Naive thymus-derived CD8-positive, alpha-beta T cell (primary cell): ENCODE results near the gene RAMACL. TPM values are rescaled to one million over a fixed set of nuclear protein-coding genes. Genes with fewer than 3 reads are reported as not detected.

Experiments used
- ATAC-seq, 2 donors: fragments of 150-1000 bp; cut with Tn5 transposase in 1 of 2; sonication (Bioruptor Pico), chemical (Tn5 transposase) in 1 of 2; 1 replicate in 1 of 2; 2 replicates in 1 of 2; pipeline ENCODE4 v1.10.0; 2021; ENCODE audit warnings: mild to moderate bottlenecking in 2 of 2, moderate library complexity in 2 of 2
- POLR2A ChIA-PET: fragments of 350-600 bp; sonication (Branson Sonifier 250); formaldehyde crosslinking; loops from one replicate; lab custom pipeline; 2021; ENCODE audit warnings: antibody characterized with exemption; lab: Charles Lee
- DNase-seq, 10 donors: peaks; one replicate each; pipeline versions ENCODE4 v3.0.0 to v3.0.0-alpha.2; 2020 to 2022
- H3K27ac Mint-ChIP-seq, 10 donors: one replicate each; pipeline ENCODE4 v1.8.0; 2020 to 2022; ENCODE audit warnings: mild to moderate bottlenecking in 10 of 10, mixed read lengths in 10 of 10, moderate library complexity in 4 of 10, inconsistent platforms in 1 of 10
- H3K27me3 Mint-ChIP-seq, 5 donors: one replicate each; pipeline ENCODE4 v1.8.0; 2021 to 2022; ENCODE audit warnings: mixed read lengths in 5 of 5
- H3K36me3 Mint-ChIP-seq, 3 donors: one replicate each; pipeline ENCODE4 v1.8.0; 2020 to 2022; ENCODE audit warnings: mixed read lengths in 3 of 3, mild to moderate bottlenecking in 2 of 3, inconsistent platforms in 1 of 3
- H3K4me1 Mint-ChIP-seq, 4 donors: one replicate each; pipeline ENCODE4 v1.8.0; 2021 to 2022; ENCODE audit warnings: mixed read lengths in 4 of 4
- H3K4me3 Mint-ChIP-seq, 10 donors: one replicate each; pipeline ENCODE4 v1.8.0; 2020 to 2022; ENCODE audit warnings: mild to moderate bottlenecking in 10 of 10, mixed read lengths in 10 of 10, moderate library complexity in 6 of 10, inconsistent platforms in 1 of 10
- H3K9me3 Mint-ChIP-seq, 9 donors: one replicate each; pipeline ENCODE4 v1.8.0; 2020 to 2022; ENCODE audit warnings: mixed read lengths in 9 of 9, mild to moderate bottlenecking in 3 of 9, inconsistent platforms in 1 of 9, moderate library complexity in 1 of 9
- polyA plus RNA-seq, 3 donors: library from polyadenylated mRNA; unstranded; fragments of 300-500 nt; fragmentation: Illumina TruSeq; gene quantifications; one replicate each; pipeline ENCODE4 v1.2.3, GENCODE V29; 2021
- total RNA-seq, 8 experiments: library from RNA in 2 of 8; stranded (reverse) in 2 of 8; gene quantifications; one replicate each; pipeline ENCODE4 v1.2.3 and lab custom pipeline; 2021 to 2026

Gene RAMACL
- total and polyA plus RNA-seq, 5 experiments from 2014 or later = 0.11 to 0.42 (median 0.33) TPM

DNA sequence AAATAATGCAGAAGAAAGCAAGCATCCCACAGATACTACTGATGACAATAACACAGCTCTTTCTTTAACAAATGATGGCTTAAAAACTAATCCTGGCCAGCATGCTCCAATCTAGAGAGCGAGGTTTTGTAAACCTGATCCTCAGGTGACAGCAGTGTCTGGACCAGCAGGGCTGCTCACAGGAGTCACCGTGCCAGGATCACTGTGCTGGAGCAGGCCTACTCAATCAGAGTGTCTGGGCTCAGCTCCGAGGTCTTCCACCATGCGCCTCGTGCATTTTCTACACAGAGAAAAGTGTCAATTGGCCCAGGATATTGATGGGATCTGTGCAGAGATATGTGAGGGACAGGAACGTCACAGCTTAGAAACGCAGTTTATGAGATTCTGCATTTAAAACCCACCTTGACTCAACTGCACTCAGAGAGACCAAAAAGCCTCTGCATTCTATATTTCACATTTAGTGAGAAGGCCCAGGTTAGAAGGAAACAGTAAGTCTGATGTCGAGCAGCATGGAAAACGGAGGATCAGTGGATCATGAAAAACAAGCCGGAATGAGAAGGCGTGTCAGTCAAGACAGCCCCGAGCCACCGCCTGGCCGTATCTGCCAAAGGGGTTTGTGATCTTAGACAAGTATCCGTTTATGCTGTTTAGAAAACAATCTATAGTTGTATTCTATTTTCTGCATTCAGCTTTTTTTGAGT lies 7.8 kb downstream of the RAMACL start:
- DNase-seq (no peak), ATAC-seq (no peak)
- Mint-ChIP-seq H3K4me1 (no peaks in the 10 kb centered on the region), H3K27ac (no peak overlapping the region), H3K9me3 (peaks cover 0 to 25% (median 13%) of the 10 kb centered on the region in 9 donors), H3K4me3 (no peak overlapping the region), H3K27me3 (no peaks in the 10 kb centered on the region), H3K36me3 (peaks cover 0 to 19% (median 10%) of the 10 kb centered on the region in 3 donors)
- POLR2A ChIA-PET = no interaction called here

DNA sequence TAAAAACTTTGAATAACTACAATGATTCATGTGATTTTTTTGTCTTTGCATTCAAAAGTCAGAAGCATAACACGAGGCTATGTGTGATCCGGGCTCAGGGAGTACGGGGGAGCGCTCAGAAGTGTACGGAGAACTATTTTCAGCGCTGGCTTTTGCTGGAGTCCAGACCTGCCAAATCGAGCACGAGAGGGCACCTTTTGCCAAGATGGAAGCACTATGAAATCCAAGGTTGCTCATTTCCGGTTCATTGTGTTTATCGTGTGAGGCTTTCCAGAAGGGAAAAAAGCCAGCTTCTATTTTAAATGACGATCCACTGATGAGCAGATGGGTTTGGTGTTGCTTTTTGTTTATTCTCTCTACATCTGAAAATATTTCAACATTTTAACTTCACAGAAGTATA lies 11.3 kb downstream of the RAMACL start:
- POLR2A ChIA-PET = no interaction called here
- Mint-ChIP-seq H3K4me3 (no peak overlapping the region), H3K36me3 (peaks cover 0 to 19% (median 10%) of the 10 kb centered on the region in 3 donors), H3K27me3 (peaks cover 0 to 3% (median 0%) of the 10 kb centered on the region in 5 donors), H3K27ac (no peak overlapping the region), H3K4me1 (no peaks in the 10 kb centered on the region), H3K9me3 (peaks cover 0 to 25% (median 13%) of the 10 kb centered on the region in 9 donors)
- DNase-seq = no peak
- ATAC-seq = no peak

DNA sequence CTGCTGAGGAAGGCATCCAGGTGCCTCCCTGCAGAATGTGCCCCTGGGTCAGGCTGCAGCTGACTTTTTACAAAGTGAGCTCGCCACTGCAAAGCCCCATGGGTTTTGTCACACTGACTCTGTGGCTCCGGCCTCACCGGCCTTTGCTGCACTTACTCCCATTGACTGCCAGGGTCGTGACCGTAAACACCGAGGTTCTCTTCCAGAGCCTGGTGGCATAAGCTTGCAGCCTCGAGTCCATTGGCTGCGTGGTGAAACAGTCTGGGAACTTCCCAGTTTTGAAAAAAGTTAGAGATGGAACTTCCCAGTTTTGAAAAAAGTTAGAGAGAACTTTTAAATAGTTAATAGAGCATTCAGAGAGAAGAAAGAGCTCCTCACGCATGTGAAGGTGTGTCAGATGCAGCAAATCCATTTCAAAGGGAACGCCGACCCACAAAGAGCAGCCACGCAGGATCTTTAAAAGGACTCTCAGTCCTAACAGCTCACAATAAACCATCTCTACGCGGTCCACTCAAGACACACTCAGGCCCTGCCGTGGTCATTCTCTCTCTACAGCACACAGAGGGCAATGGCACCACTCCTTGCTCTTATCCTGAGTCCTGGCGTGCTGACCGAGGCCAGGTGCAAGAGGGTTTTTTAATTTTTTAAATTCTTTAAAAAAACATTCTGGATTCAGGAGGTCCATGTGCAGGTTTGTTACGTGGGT lies 12.8 kb downstream of the RAMACL start:
- H3K36me3 Mint-ChIP-seq = peaks cover 0 to 19% (median 10%) of the 10 kb centered on the region in 3 donors
- H3K4me3 Mint-ChIP-seq = no peak overlapping the region
- no peak for DNase-seq
- POLR2A ChIA-PET = no interaction called here
- no peaks in the 10 kb centered on the region for H3K4me1 Mint-ChIP-seq
- peaks cover 0 to 25% (median 13%) of the 10 kb centered on the region in 9 donors for H3K9me3 Mint-ChIP-seq
- peaks cover 0 to 3% (median 0%) of the 10 kb centered on the region in 5 donors for H3K27me3 Mint-ChIP-seq
- no peak for ATAC-seq
- no peak overlapping the region for H3K27ac Mint-ChIP-seq

DNA sequence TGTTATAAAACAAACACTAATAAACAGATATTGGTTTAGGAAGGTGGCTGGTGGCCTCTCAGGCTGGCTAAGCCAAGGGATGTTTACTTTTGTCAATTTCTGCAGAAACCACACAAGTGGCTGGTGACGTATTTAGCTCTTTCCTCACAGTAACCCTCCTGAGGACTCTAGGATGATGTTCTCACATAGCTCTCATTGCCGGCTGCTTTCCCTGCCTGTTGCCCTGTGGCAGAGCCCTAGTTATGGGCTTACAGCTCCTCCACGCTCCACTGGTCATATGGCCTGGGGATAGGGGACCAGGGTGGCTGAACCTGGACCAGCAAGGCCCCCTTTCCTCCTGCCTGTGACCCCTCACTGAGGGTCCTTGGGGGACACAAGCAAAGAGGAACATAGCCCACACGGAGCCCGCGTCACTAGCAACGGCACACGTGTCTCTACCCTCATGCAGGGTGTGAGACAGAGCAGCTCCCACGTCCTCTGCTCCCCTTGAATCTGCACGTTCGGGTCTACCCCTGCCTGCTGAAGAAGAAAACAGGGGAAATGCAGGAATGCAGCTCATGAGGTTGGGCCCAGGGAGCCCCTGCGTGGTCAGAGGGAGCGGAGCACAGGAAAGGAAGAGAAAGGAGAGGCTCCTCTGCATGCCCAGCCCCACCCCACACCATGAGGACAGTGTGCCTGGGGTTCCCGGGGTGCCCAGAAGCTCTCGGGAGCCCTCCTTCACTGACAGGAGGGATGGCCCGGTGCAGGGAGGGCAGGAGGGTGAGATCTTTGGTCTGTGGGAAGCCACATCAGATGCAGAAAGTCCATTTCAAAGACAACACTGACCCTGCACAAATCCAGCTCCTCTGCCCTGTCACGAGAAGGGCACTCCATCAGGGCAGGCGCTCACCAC lies 13.9 kb downstream of the RAMACL start:
- Mint-ChIP-seq H3K27ac (peak overlapping the region in 1 of 10 donors; percentile 34), H3K9me3 (peaks cover 0 to 20% (median 13%) of the 10 kb centered on the region in 9 donors), H3K4me3 (no peak overlapping the region), H3K4me1 (no peaks in the 10 kb centered on the region), H3K27me3 (peaks cover 0 to 3% (median 0%) of the 10 kb centered on the region in 5 donors), H3K36me3 (peaks cover 0 to 13% (median 9%) of the 10 kb centered on the region in 3 donors)
- ATAC-seq (no peak), DNase-seq (no peak)
- POLR2A ChIA-PET = no interaction called here

DNA sequence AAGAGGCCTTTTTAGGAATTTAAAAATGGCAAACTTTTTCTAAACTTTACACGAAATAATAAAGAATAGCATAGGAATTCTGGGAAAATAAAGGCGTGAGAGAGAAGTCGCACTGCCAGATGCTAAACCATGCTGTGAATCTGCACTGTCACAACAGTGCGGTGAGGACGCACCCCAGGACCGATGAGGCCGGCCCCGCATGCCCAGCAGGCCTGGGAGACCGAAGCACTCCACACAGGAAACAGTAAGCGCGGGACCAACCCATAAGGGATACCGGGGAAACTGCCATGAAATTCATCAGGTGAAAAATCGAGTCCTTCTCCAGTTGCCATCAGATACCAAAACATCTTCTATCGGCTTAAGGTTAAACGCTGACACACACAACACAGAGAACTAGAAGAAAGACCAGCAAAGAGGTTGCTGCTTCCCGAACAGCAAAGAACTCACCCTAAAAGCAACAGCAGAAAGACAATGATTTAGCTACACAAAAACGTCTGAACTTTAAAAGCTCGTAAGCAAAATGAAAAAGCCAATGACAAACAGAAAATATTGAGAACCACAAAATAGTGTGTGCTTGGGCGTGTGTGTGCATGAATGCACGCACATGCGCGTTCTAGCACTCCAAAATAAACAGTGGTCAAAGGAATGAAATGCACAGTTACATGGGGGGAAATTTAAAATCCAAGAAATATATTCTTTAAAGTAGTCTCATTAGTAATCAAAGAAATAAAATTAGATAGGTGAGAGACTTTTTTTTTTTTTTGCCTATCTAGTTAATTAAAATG lies 15.4 kb downstream of the RAMACL start:
- DNase-seq (no peak), ATAC-seq (no peak)
- Mint-ChIP-seq H3K4me3 (no peak overlapping the region), H3K9me3 (peaks cover 0 to 12% (median 3%) of the 10 kb centered on the region in 9 donors), H3K27ac (no peak overlapping the region), H3K4me1 (no peaks in the 10 kb centered on the region), H3K36me3 (peaks cover 0 to 2% (median 0%) of the 10 kb centered on the region in 3 donors), H3K27me3 (peaks cover 0 to 3% (median 0%) of the 10 kb centered on the region in 5 donors)
- POLR2A ChIA-PET = no interaction called here

DNA sequence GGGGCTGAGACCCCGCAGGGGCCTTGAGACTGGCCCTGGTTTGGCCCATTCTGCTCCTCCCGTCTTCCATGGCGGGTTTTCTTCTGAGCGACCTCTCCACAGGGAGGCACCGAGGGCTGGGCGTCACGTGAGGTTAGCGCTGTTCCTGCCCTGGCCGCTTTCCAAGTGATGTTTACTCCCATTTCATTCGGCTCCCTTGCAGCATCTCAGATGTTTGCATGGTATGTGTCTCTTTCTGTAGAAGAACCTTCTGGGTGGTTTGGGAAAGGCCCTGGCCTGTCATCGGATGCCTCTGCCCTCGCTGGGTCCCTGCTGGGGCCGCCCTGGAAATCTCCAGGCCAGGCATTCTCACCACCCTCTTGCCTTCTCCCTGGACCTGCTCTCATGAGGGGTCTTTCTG lies 17.3 kb downstream of the RAMACL start:
- no peak overlapping the region for H3K27ac Mint-ChIP-seq
- DNase-seq = no peak
- no peak for ATAC-seq
- peaks cover 0 to 6% (median 0%) of the 10 kb centered on the region in 3 donors for H3K36me3 Mint-ChIP-seq
- POLR2A ChIA-PET = no interaction called here
- H3K4me1 Mint-ChIP-seq = no peaks in the 10 kb centered on the region
- H3K27me3 Mint-ChIP-seq = peaks cover 0 to 3% (median 0%) of the 10 kb centered on the region in 5 donors
- H3K4me3 Mint-ChIP-seq = no peak overlapping the region
- peaks cover 0 to 2% (median 0%) of the 10 kb centered on the region in 9 donors for H3K9me3 Mint-ChIP-seq

DNA sequence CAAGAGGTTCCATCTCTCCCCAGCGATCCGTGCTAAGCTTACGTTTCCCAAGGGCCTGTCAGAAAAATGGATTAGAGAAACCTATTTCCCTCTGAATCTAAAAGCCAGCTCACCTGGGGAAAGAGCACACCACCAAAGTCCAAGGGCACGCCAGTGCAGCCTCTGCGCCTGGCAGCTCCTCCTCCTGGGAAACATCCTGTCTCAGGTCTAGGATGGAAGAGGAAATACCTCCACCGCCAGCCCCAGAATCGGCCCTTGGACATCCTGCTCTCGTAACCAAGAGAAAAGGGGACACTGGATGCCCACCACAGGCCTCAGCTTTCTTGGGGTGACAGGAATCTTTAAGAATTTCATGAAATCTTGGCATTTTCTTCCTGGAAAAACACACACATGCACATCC lies 18.7 kb downstream of the RAMACL start:
- no peak for ATAC-seq
- no peak for DNase-seq

DNA sequence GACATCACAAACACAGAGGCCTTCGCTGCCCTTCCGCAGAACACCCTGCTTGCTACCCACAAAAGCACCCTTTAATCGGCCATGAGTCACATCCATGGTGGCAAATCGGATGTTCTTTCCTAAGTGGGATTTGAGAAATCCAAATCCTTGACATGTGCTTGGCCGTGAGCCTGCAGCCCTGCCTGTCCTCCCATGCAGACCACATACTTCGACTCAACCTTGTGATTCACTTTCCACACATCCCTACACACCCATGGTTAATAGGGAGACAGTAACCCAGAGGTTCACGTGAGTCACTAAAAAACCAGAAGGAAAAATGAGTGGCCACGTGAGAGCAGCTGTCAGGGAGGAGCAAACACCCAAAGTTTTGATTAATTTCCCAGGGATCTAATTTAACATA lies 19.4 kb downstream of the RAMACL start:
- peaks cover 0 to 2% (median 0%) of the 10 kb centered on the region in 5 donors for H3K27me3 Mint-ChIP-seq
- DNase-seq (no peak), ATAC-seq (no peak)
- peak overlapping the region in 1 of 10 donors; percentile 35 for H3K27ac Mint-ChIP-seq
- no peaks in the 10 kb centered on the region for H3K9me3 Mint-ChIP-seq
- no peaks in the 10 kb centered on the region for H3K4me1 Mint-ChIP-seq
- peaks cover 0 to 7% (median 0%) of the 10 kb centered on the region in 3 donors for H3K36me3 Mint-ChIP-seq
- no peak overlapping the region for H3K4me3 Mint-ChIP-seq
- POLR2A ChIA-PET = no interaction called here

More for the DNA sequence above, 18.7 kb downstream of the RAMACL start:
- Mint-ChIP-seq H3K9me3 (peaks cover 0 to 2% (median 0%) of the 10 kb centered on the region in 9 donors), H3K4me3 (no peak overlapping the region), H3K36me3 (peaks cover 0 to 7% (median 0%) of the 10 kb centered on the region in 3 donors), H3K27me3 (peaks cover 0 to 3% (median 0%) of the 10 kb centered on the region in 5 donors), H3K27ac (no peak overlapping the region), H3K4me1 (no peaks in the 10 kb centered on the region)
- POLR2A ChIA-PET = no interaction called here

DNA sequence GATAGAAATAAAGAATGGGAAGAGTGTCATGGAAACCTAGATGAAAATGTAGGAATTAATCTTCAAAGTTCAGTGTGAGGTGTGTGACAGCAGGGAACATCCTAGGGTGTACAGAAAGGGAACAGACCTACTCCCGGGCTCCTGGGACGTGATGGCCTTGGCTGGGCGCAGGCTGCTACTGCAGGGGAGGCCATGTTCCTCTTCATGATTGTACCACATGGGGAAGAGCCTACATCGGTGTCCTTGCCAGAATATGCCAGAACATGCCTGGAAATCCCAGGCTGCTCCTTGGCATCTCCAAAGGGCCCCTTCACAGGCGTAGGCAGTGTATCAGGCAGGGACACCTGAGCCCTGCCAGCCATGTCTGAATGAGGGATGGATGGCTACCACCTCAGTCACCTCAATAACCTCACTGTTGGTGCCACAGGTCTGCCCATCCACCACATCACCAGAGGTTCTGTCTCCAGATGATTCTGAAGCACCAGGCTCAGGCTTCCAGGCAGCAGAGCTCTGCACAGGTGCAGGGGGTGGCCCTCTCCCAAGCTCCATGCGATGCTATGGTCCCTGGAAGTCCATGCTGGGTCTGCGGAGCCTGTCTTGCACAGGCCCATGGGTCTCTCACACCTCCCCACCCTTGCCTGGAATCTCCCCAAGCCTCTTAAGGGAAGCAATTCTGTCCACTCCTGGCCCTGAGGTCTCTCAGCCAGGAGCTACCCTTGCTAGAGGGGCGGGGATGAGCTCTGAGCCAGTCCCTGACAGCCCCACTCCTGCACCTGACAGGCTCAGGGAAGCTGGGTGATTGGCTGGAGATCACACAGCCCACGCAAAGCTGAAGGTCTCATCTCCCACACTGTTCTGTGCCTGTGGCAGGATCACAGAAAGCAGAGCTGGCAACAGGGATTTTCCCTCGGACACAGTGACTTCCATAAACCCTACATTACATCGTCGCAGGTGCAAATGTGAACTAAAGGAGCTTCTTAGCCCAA lies 20.2 kb downstream of the RAMACL start:
- H3K36me3 Mint-ChIP-seq = peaks cover 0 to 7% (median 0%) of the 10 kb centered on the region in 3 donors
- POLR2A ChIA-PET = no interaction called here
- H3K27me3 Mint-ChIP-seq = peaks cover 0 to 2% (median 0%) of the 10 kb centered on the region in 5 donors
- H3K27ac Mint-ChIP-seq = no peak overlapping the region
- no peak overlapping the region for H3K4me3 Mint-ChIP-seq
- DNase-seq = no peak
- peaks cover 0 to 2% (median 0%) of the 10 kb centered on the region in 9 donors for H3K9me3 Mint-ChIP-seq
- H3K4me1 Mint-ChIP-seq = no peaks in the 10 kb centered on the region
- ATAC-seq = no peak

DNA sequence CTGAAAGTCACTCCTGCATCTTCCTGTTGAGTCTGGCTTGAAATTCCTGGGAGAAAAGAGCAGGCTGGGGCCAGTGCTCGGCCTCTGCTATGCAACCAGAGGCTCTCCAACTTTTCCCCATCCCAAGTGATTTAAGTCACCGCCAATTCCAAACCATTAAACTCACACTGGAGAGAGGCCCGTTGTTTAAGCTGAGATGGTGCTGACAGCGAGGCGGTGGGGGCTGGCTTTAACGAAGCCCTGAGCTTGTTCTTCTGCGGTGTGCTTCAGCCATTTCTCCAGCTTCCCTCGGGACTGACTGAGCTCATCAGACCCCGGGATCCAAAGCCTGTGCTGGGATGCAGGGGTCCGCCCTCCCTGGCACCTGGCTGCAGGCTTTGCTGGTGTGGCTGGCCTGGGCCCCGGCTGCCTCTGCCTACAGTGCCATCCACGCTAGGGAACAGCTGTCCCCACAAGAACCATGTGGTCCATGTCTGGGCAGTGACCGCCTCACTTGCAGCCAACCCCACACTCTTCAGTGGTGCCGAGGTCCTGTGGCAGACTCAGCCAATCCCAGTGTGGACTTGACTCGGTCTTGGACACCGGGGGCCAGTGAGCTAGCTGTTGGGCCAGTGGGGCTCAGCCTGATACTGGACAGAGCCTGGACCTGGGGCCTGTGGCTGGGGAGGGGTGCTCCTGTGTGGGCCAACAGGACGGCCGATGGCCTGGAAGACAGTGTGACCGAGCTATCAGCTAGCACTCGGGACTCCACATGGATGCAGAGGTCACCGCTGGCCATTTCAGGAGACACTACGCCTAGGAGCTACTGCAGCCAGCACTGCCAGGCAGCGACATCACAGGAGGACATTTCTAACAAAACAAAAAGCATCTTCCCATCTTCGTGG lies 21.2 kb downstream of the RAMACL start:
- Mint-ChIP-seq H3K27me3 (peaks cover 0 to 2% (median 0%) of the 10 kb centered on the region in 5 donors), H3K9me3 (peaks cover 0 to 12% (median 3%) of the 10 kb centered on the region in 9 donors), H3K36me3 (peaks cover 0 to 7% (median 2%) of the 10 kb centered on the region in 3 donors), H3K4me3 (no peak overlapping the region), H3K27ac (no peak overlapping the region), H3K4me1 (no peaks in the 10 kb centered on the region)
- POLR2A ChIA-PET = no interaction called here
- DNase-seq = no peak
- ATAC-seq = no peak
